Colonic mucosa (tissue), 4 donors: ENCODE data around the gene METTL25. TPM values are rescaled to one million over a fixed set of nuclear protein-coding genes. Genes with fewer than 3 reads are reported as not detected.
A peak's percentile ranks its signal among the peaks of the same experiment; 100 is the strongest.

ENCODE experiments used
- DNase-seq: peaks from one replicate; pipeline ENCODE4 v3.0.0-alpha.2; 2020
- H3K27ac ChIP-seq: fragments of 200-600 bp; one replicate; pipeline ENCODE4 v1.8.0; 2021
- H3K27me3 ChIP-seq: fragments of 200-600 bp; one replicate; pipeline ENCODE4 v1.8.0; 2021
- H3K36me3 ChIP-seq: fragments of 200-600 bp; one replicate; pipeline ENCODE4 v1.8.0; 2021
- H3K4me1 ChIP-seq: fragments of 200-600 bp; one replicate; pipeline ENCODE4 v1.8.0; 2021; ENCODE audit warnings: mild to moderate bottlenecking
- H3K4me3 ChIP-seq: fragments of 200-600 bp; one replicate; pipeline ENCODE4 v1.8.0; 2021
- H3K9ac ChIP-seq, 2 donors: one replicate each; pipeline ENCODE4 v1.7.0; 2013; ENCODE audit warnings: control low read depth in 2 of 2, low read depth in 2 of 2, low read length in 2 of 2
- H3K9me3 ChIP-seq: fragments of 200-600 bp; one replicate; pipeline ENCODE4 v1.8.0; 2021
- CTCF ChIP-seq: fragments of 200-600 bp; IDR thresholded peaks from one replicate; pipeline ENCODE4 v1.8.0; 2022; ENCODE audit warnings: antibody characterized with exemption, mild to moderate bottlenecking
- intact Hi-C: fragments of 100-400 bp; cut with DNase I; formaldehyde crosslinking; loops from one replicate; pipeline ENCODE4 v1.14.1; 2022
- total RNA-seq, 2 donors: library from RNA; stranded (reverse); fragmentation: NEBNext Ultra II Directional in 1 of 2; extraction: Animal tissue kit (Norgen Biotek cat#: 25700) in 1 of 2; gene quantifications; one replicate each; pipeline ENCODE4 v1.2.1, GENCODE V29; 2021
- donor health status: healthy.
- donor health status: DM: no; HTN: no; CAD: no.
- donor health status: DM: no; HTN: no; CAD: no.

METTL25 gene
- total RNA-seq, 2 donors from 2014 or later, result 12.8 to 13.8 TPM

GRCh38 chr12:82327861-82328260 is 30.5 kb upstream of the METTL25 start:
- no peak overlapping the region for H3K9ac ChIP-seq
- H3K9me3 ChIP-seq, result no peaks in the 10 kb centered on the region
- intact Hi-C loops, result no loop called here
- no peak overlapping the region for H3K27ac ChIP-seq
- H3K27me3 ChIP-seq, result no peaks in the 10 kb centered on the region
- no peaks in the 10 kb centered on the region for H3K4me1 ChIP-seq
- H3K36me3 ChIP-seq, result no peaks in the 10 kb centered on the region
- no peak for DNase-seq
- no peak for TF ChIP-seq CTCF
- no peak overlapping the region for H3K4me3 ChIP-seq

GRCh38 chr12:82329508-82329907 is 28.8 kb upstream of the METTL25 start:
- Histone ChIP-seq H3K27me3 (no peaks in the 10 kb centered on the region), H3K27ac (no peak overlapping the region), H3K36me3 (no peaks in the 10 kb centered on the region), H3K4me1 (no peaks in the 10 kb centered on the region), H3K9me3 (no peaks in the 10 kb centered on the region), H3K9ac (no peak overlapping the region), H3K4me3 (no peak overlapping the region)
- intact Hi-C loops, result no loop called here
- DNase-seq, result no peak
- no peak for TF ChIP-seq CTCF

- no peaks in the 10 kb centered on the region for H3K4me1 ChIP-seq
- no peak overlapping the region for H3K4me3 ChIP-seq
- TF ChIP-seq CTCF, result no peak
- no peaks in the 10 kb centered on the region for H3K9me3 ChIP-seq
- no peaks in the 10 kb centered on the region for H3K27me3 ChIP-seq
- H3K9ac ChIP-seq, result no peak overlapping the region
- DNase-seq, result no peak
- no peak overlapping the region for H3K27ac ChIP-seq
- H3K36me3 ChIP-seq, result no peaks in the 10 kb centered on the region
- intact Hi-C loops, result loop anchor here (10.0 kb wide), 1 partner anchor 705 kb away; no protein-coding TSS in a partner anchor
These were observed 8.2 kb upstream of the METTL25 start for GRCh38 chr12:82350161-82350560.

- Histone ChIP-seq H3K9me3 (no peaks in the 10 kb centered on the region), H3K4me3 (no peak overlapping the region), H3K9ac (no peak overlapping the region), H3K27me3 (no peaks in the 10 kb centered on the region), H3K27ac (no peak overlapping the region), H3K36me3 (no peaks in the 10 kb centered on the region), H3K4me1 (no peaks in the 10 kb centered on the region)
- TF ChIP-seq CTCF, result no peak
- intact Hi-C loops, result loop anchor here (10.0 kb wide), 1 partner anchor 707 kb away; no protein-coding TSS in a partner anchor
- no peak for DNase-seq
These were observed 6.9 kb upstream of the METTL25 start for GRCh38 chr12:82351390-82351789.

- no peak for TF ChIP-seq CTCF
- Histone ChIP-seq H3K4me3 (peak overlapping the region; percentile 77), H3K9me3 (no peaks in the 10 kb centered on the region), H3K9ac (peak overlapping the region; percentile 75 to 93), H3K4me1 (peaks cover 4% of the 10 kb centered on the region), H3K27me3 (no peaks in the 10 kb centered on the region), H3K36me3 (no peaks in the 10 kb centered on the region), H3K27ac (no peak overlapping the region)
- intact Hi-C loops, result loop anchor here (10.0 kb wide), 1 partner anchor 713 kb away; no protein-coding TSS in a partner anchor
- DNase-seq, result no peak
These were observed 989 bp upstream of the METTL25 start for GRCh38 chr12:82357340-82357739.
